NCI-H1694 (cell line): ENCODE data around the gene NEK6.

Experiments
- DNase-seq: peaks from one replicate; lab custom pipeline; 2025; lab: John Stamatoyannopoulos, UW

NEK6 gene

DNA sequence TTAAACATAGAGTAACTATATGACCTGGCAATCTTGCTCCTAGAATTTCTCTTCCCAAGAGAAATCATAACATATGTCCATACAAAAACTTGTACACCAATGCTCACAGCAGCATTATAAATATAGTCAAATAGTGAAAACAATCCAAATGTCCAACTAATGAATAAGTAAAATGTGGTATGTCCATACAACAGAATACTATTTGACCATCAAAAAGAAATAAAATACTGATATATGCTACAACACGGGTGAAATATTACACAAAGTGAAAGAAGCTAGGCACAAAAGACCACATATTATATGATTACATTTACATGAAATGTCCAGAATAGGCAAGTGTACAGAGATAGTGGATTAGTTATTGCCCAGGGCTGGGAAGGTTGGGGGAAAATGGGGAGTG, 116.1 kb downstream of the NEK6 start:
- no peak for DNase-seq

GRCh38 chr9:124375726-124376125, 118.0 kb downstream of the NEK6 start:
- no peak for DNase-seq

- no peak for DNase-seq
Observed at GRCh38 chr9:124376329-124376728, 118.6 kb downstream of the NEK6 start.

GRCh38 chr9:124377551-124378406, 120.0 kb downstream of the NEK6 start:
- DNase-seq, result no peak

GRCh38 chr9:124381170-124381945, 123.6 kb downstream of the NEK6 start:
- no peak for DNase-seq

GRCh38 chr9:124384210-124384609, 126.5 kb downstream of the NEK6 start:
- no peak for DNase-seq

DNA sequence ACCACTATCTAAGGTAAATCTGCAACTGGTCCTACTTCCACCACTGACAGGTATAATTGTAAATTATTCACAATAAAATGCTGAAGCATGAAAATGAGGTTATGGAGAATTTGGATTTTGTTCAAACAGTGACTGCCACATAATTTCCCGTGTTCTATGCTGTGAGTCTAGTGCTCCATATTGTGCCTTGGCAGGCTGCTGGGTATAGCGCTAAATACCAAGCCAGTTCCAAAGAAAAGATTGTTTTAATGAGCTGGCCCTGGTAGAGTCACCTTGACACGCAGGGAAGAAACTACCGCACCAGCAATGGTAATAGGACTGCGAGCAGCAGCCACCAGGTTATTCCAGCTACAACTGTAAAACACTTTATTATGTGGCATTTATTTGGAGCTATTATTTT, 127.1 kb downstream of the NEK6 start:
- no peak for DNase-seq

DNA sequence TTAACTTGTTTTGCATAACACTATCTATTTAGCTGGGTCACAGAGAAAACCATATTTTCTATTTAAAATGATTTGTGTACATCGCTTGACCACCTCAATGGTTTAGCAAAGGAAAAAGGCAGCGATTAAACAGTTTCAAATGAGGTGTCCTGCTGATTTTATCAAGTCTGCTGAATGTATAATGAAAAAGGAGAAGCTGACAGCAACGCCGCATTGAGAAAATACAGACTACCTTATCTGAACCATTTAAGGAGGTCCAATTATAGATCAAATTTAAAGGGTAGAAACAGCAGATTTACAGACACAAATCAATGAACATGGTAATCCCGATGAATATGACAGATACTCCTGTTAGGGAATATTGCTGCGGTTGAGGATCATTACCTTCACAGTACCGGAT, 127.9 kb downstream of the NEK6 start:
- no peak for DNase-seq

DNA sequence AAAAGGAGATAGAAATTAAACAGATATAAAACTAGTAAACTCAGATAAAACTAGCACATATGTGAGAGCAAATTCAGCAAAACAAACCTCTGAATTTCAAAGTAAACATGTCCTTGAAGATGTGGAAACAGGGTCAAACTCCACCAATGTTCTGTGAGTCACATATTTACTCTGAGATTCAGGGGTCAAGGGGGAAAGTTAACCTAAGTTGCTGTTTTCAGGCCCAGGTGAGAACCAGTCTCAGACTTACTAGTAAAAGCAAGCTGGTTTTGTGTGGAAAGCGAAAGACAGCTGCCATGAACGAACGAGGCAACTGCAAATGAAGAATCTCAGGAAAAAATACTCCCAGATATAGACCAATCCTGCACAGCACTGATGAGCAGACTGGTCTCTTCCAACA, 128.5 kb downstream of the NEK6 start:
- no peak for DNase-seq

DNA sequence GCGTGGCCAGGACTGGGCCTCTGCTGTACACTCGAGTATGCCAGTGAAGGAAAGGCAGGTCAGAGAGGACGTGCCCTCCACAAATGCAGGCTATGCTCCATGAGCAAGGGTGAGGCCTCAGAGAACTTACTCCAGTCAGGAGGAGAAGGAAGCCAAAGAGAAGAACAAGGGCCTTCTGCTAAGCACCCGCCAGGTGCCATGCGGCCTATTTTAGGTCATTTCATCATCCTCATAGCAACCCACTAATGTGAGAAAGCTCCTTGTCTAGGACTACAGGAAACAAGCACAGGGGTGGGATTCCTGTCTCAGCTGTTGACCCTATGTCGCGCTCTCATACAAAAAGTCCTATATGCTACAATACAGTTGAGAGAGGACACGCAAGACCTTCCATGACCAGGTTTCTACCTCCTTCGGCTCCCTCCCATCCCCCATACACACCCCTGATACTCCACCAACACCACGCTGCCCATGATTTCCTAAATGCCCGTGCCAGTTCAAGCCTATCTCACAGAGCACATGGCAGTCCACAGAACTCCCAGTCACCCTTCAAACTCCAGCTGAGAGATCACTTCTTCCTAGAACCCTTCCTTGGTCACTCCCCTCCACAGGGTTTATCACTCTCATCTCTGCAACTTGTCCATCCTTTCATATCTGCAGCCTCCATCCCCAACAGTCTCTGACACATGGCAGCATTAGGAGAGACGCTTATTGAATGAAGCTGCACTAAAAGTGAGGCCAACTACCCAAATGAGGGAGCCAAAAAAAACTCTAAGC, 130.7 kb downstream of the NEK6 start:
- DNase-seq, result no peak

- no peak for DNase-seq
Observed at GRCh38 chr9:124389146-124389939, 131.6 kb downstream of the NEK6 start.

GRCh38 chr9:124390794-124391658, 133.3 kb downstream of the NEK6 start:
- DNase-seq, result no peak

DNA sequence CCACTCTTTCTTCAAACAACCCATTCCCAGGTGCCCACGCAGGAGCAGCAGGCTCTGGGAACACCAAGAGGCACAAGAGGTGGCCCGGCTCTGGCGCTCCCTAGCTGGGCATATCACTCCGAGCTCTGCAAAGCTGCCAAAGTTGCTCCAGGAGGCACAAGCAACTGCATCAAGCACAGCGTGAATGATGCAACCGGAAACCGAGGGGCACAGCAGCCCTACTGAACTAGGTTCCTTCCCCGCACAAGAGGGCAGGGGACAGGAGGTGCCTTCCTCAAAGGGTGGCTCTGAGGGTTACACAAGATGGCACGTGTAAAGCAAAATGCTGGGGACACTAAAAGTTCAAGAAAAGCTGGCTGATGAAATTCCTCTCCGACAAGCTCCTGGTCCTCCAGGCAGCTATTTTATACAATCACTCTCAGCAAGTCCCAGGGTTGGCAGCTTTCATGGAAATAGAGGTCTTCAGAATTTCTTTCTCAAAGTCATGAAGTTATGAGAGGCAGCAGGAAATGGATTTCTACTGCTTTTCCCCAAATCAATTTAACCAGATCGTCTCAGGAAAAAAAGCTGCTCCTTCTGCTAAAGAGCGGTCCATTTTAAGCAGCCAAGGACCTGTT, 134.6 kb downstream of the NEK6 start:
- no peak for DNase-seq

DNA sequence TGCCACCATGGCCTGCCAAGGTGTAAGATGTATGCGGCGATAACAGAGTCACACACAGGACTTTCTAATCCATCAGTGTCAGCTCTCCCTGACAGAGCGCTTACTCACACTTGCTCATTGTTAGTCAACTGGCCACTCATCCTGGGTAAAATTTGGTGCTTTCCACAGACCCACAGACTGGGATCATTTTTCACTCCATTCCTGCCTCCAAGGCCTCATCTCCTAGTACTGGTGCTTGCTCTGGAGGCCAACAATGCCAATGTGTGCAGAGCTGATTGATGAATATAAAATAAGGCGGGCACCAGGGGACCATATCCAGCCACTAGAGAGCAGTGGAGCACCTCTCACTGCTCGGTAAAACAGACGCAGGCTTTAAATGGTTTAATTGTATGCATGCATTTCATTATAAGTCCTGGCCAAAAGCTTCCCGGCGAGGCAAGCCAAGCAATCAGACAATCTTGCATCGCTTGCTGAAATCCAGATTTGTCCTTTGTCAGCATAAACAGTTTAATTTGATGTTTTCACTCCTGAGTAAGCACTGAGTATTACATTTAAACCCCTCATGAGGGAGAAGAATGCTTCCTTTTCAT, 135.2 kb downstream of the NEK6 start:
- DNase-seq, result peak; percentile 33

DNA sequence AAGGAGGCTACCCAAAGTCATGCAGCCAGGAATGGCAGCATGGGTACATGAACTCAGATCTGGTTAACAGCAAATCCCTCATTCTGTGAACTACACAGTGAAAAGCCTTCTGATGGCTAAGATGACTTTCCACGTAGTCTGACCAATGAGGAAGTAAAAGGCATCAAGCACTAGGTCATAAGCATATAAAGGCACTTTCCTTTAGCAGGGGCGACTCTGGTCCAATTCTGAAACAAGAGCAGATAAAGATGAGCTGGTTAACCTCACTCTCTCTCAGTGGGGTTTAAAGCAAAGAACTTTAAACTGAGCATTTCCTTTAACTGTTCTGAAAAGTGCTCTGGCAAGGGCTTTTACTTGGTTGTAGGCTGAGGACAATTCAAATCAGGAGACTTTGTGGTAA, 136.4 kb downstream of the NEK6 start:
- DNase-seq, result no peak

GRCh38 chr9:124394596-124394995, 136.8 kb downstream of the NEK6 start:
- no peak for DNase-seq

GRCh38 chr9:124395826-124396225, 138.1 kb downstream of the NEK6 start:
- no peak for DNase-seq

- DNase-seq, result no peak
Observed at GRCh38 chr9:124398191-124398935, 140.6 kb downstream of the NEK6 start.

GRCh38 chr9:124399323-124399967, 141.7 kb downstream of the NEK6 start:
- DNase-seq, result no peak
